Stimulated activated CD4-positive, alpha-beta T cell treated with anti-CD3 and anti-CD28 coated beads, Interleukin-15, amount 100 ng/mL, for 48 hours (primary cell): ENCODE measurements around the gene SNCAIP.

Experiments used
- DNase-seq, 2 donors: peaks; one replicate each; pipeline ENCODE4 v3.0.0-alpha.2; 2020; ENCODE audit warnings: low read depth in 2 of 2

SNCAIP gene

DNA sequence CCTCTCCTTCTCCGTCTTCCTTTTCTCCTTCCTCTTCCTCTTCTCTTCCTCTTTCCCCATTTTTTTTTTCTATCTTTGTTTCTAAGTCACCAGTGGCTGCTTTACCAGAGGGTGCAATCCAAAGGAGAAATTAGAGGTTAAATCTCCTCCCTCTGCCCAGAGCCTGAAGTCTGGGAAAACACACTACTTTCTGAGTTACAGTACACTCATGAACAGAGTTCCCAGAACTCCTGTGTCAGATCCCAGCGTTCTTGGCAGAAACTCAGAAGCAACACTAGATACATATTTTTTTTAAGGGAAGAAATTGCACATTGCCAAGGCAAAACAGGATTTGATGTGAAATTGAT is 189.0 kb downstream of the SNCAIP start:
- no peak for DNase-seq

DNA sequence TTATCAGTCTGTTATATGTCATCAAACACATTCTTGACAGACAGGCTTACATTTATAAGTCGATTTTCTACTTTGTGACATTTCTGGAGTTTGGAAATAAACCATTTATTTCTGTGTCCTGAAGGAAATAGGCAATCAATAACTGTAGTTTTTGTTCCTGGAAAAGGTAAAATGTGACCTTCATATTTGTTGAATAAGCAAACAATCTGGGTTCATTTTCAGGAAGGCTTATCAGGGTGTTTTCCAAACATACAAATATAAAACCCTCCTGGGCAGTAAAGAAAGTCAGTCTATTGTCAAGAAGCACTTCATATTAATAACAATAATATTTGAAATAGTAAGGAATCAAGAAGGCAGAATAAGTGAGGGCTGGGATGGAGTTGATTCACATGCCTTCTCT is 195.0 kb downstream of the SNCAIP start:
- no peak for DNase-seq

- DNase-seq = no peak
Observed at GRCh38 chr5:122507581-122507980, 195.5 kb downstream of the SNCAIP start.

DNA sequence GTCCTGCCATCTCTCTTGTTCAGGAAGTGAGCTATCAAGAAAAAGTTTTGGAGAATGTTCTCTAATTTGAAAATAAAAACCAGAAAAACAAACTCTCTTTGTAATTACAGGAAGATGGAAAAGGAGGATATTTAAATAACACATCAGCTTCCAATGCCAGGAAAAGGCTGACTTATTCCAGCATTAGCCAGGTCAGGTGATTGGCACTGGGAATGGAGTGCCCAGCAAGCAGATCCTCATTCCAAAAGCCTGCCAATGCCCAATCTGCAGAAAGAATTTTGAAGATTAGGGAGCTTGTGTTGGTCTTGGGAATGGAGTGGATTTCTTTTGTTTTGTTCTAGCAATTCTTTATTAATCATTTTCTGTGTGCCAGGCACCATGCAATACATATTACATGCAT is 196.6 kb downstream of the SNCAIP start:
- DNase-seq = no peak
